HepG2 (cell line): ENCODE results near the gene RPUSD4. TPM values are rescaled to one million over a fixed set of nuclear protein-coding genes. Genes with fewer than 3 reads are reported as not detected.
A peak's percentile ranks its signal among the peaks of the same experiment; 100 is the strongest.

ENCODE experiments used
- ATF2 ChIP-seq: sonication (generic); formaldehyde crosslinking; IDR thresholded peaks from 2 replicates; pipeline ENCODE4 v1.4.0; 2020; ENCODE audit warnings: missing genetic modification reagents
- CEBPZ ChIP-seq: IDR thresholded peaks from 2 replicates; pipeline ENCODE4 v1.6.1; 2012; ENCODE audit warnings: low read length, improper control_type of control experiment
- HNF1B ChIP-seq: sonication (generic); formaldehyde crosslinking; IDR thresholded peaks from 2 replicates; pipeline ENCODE4 v1.5.1; 2020; ENCODE audit warnings: mild to moderate bottlenecking, moderate library complexity, missing genetic modification reagents
- LRRFIP1 ChIP-seq: sonication (generic); formaldehyde crosslinking; conservative IDR thresholded peaks from 2 replicates; pipeline ENCODE4 v1.4.0; 2020; ENCODE audit warnings: missing genetic modification reagents
- PPARG ChIP-seq: conservative IDR thresholded peaks from 2 replicates; pipeline ENCODE4 v1.6.1; 2016; ENCODE audit warnings: missing biosample characterization, missing genetic modification reagents
- SALL1 ChIP-seq: sonication (generic); formaldehyde crosslinking; IDR thresholded peaks from 2 replicates; pipeline ENCODE4 v1.8.0; 2022; ENCODE audit warnings: mild to moderate bottlenecking, missing genetic modification reagents
- SNAPC4 ChIP-seq: sonication (generic); formaldehyde crosslinking; IDR thresholded peaks from 2 replicates; pipeline ENCODE4 v1.4.0; 2020; ENCODE audit warnings: mild to moderate bottlenecking, missing genetic modification reagents
- ZNF430 ChIP-seq: sonication (generic); formaldehyde crosslinking; IDR thresholded peaks from 2 replicates; pipeline ENCODE4 v1.9.0; 2021; ENCODE audit warnings: mild to moderate bottlenecking, missing genetic modification reagents
- ZNF562 ChIP-seq: sonication (generic); formaldehyde crosslinking; IDR thresholded peaks from 2 replicates; pipeline ENCODE4 v1.8.0; 2022; ENCODE audit warnings: missing genetic modification reagents, borderline replicate concordance
- polyA plus RNA-seq, 8 experiments: library from polyadenylated mRNA; depleted of rRNA in 3 of 8; stranded (reverse) in 7 of 8; unstranded in 1 of 8; fragments of >200 nt; fragmentation: Illumina TruSeq in 4 of 8; extraction: Trizol in 4 of 8; gene quantifications; 2 replicates each; pipeline versions ENCODE4 v1.2.1 to v1.2.3, GENCODE V29; 2011 to 2016; ENCODE audit warnings: low read depth in 4 of 8, missing spikeins in 1 of 8, mixed read lengths in 1 of 8; ENCODE audit not compliant: insufficient read depth in 1 of 8
- total RNA-seq, 5 experiments: library from RNA; depleted of rRNA; stranded (reverse); fragments of >200 nt; fragmentation: Illumina TruSeq; extraction: Trizol; gene quantifications; 2 replicates each; pipeline ENCODE4 v1.2.3, GENCODE V29; 2016; ENCODE audit warnings: low read depth in 1 of 5

RPUSD4 gene
- total and polyA plus RNA-seq, 2 of the 13 experiments (the other 11 are each of a cell fraction or from before 2014, with no cell fraction given): 45.0 to 52.9 TPM

GRCh38 chr11:126186708-126187529 lies 24.5 kb downstream of the RPUSD4 start (continued):
- TF ChIP-seq LRRFIP1 (CRISPR knock-in tag) (no peak), SALL1 (CRISPR knock-in tag) (peak; percentile 69), CEBPZ (no peak), SNAPC4 (CRISPR knock-in tag) (no peak), ATF2 (CRISPR knock-in tag) (no peak; the same call in 1 of the 2 replicates), HNF1B (CRISPR knock-in tag) (peak; percentile 79), ZNF562 (CRISPR knock-in tag) (no peak), ZNF430 (peak; percentile 87; the same call in 1 of the 2 replicates), PPARG (no peak; the same call in 1 of the 2 replicates)
